GM12878 (cell line): ENCODE measurements around the gene PSMD13. TPM values are rescaled to one million over a fixed set of nuclear protein-coding genes. Genes with fewer than 3 reads are reported as not detected.
"Not testable (repeated sequence)": the region's sequence is repeated elsewhere in the genome, so short reads cannot be mapped to it uniquely, and the experiment has no call there.

Experiments used
- ATAC-seq: fragments of 200-7000 bp; cut with Tn5 transposase; 3 replicates; pipeline ENCODE4 v1.9.1; 2020; ENCODE audit warnings: mild to moderate bottlenecking, moderate library complexity
- BruUV-seq: library from RNA; stranded (reverse); fragments of 400-500 nt; replicated peaks from 2 replicates; lab custom pipeline; 2021; lab: Mats Ljungman, UMichigan
- CTCF ChIA-PET: fragments of 300-600 bp; sonication (Branson Sonifier 250); formaldehyde crosslinking; extraction: SDS; loops from one replicate; lab custom pipeline; 2021; ENCODE audit warnings: inconsistent platforms; lab: Yijun Ruan, JAX
- POLR2A ChIA-PET: fragments of 350-600 bp; formaldehyde crosslinking; extraction: SDS; loops from one replicate; lab custom pipeline; 2021; ENCODE audit warnings: inconsistent platforms; lab: Charles Lee
- RAD21 ChIA-PET: fragments of 300-600 bp; sonication (Branson Sonifier 250); formaldehyde crosslinking; loops from one replicate; lab custom pipeline; 2023; ENCODE audit warnings: antibody characterized with exemption; ENCODE audit not compliant: unreplicated experiment; lab: Charles Lee
- SMC1A ChIA-PET: fragments of 300-600 bp; sonication (Branson Sonifier 250); formaldehyde crosslinking; loops from one replicate; lab custom pipeline; 2023; ENCODE audit not compliant: unreplicated experiment, uncharacterized antibody; lab: Charles Lee
- DNase-seq: peaks from one replicate; pipeline ENCODE4 v3.0.0-alpha.2; 2011; ENCODE audit warnings: low read depth, low spot score
- FAIRE-seq: peaks from 3 replicates; lab custom pipeline; 2011; peaks lifted over from hg19 to GRCh38; lab: Jason Lieb, UNC
- H2AFZ ChIP-seq: 2 replicates; pipeline ENCODE4 v1.6.0; 2011; ENCODE audit warnings: low read depth, low read length, control low read depth; ENCODE audit not compliant: control insufficient read depth
- H3K27ac ChIP-seq: 2 replicates; pipeline ENCODE4 v1.5.1; 2011; ENCODE audit warnings: control low read depth; ENCODE audit not compliant: control insufficient read depth, insufficient read depth
- H3K27me3 ChIP-seq, 2 experiments: replicated peaks in 1 of 2; 2 replicates each; pipeline versions ENCODE4 v1.6.0 to v1.6.1; 2011; ENCODE audit warnings: low read length in 1 of 2; ENCODE audit not compliant: control insufficient read depth in 2 of 2, insufficient read depth in 2 of 2
- H3K36me3 ChIP-seq, 2 experiments: 2 replicates each; pipeline ENCODE4 v1.5.1; 2011; ENCODE audit warnings: low read length in 1 of 2; ENCODE audit not compliant: control insufficient read depth in 2 of 2, insufficient read depth in 2 of 2
- H3K4me1 ChIP-seq: 2 replicates; pipeline ENCODE4 v1.6.1; 2011; ENCODE audit warnings: mild to moderate bottlenecking, low read length, moderate library complexity, mixed read lengths; ENCODE audit not compliant: control insufficient read depth, insufficient read depth
- H3K4me2 ChIP-seq: 2 replicates; pipeline ENCODE4 v1.6.0; 2011; ENCODE audit warnings: control low read depth; ENCODE audit not compliant: control insufficient read depth, insufficient read depth
- H3K4me3 ChIP-seq: fragments of 200-600 bp; sonication (generic); 2 replicates; pipeline ENCODE4 v1.5.1; 2016
- H3K79me2 ChIP-seq: 2 replicates; pipeline ENCODE4 v1.6.0; 2011; ENCODE audit warnings: low read length; ENCODE audit not compliant: control insufficient read depth, insufficient read depth
- H3K9ac ChIP-seq: 2 replicates; pipeline ENCODE4 v1.8.0; 2011; ENCODE audit warnings: low read length, control low read depth, mixed read lengths; ENCODE audit not compliant: control insufficient read depth, insufficient read depth
- H3K9me3 ChIP-seq: replicated peaks from 3 replicates; pipeline ENCODE4 v1.5.1; 2011; ENCODE audit warnings: mild to moderate bottlenecking, low read length; ENCODE audit not compliant: control insufficient read depth, insufficient read depth
- H4K20me1 ChIP-seq: 2 replicates; pipeline ENCODE4 v1.6.0; 2011; ENCODE audit not compliant: control insufficient read depth, insufficient read depth
- CEBPZ ChIP-seq: fragments of 150-350 bp; IDR thresholded peaks from 2 replicates; pipeline ENCODE4 v1.6.1; 2016; ENCODE audit warnings: low read depth, low read length
- IKZF2 ChIP-seq, 2 experiments: fragments of 450-650 bp; IDR thresholded peaks; 2 replicates each; pipeline ENCODE4 v1.6.1; 2017; ENCODE audit warnings: mild to moderate bottlenecking in 2 of 2, moderate library complexity in 2 of 2
- JUND ChIP-seq: IDR thresholded peaks from 2 replicates; pipeline ENCODE4 v1.6.1; 2012; ENCODE audit warnings: low read depth, mild to moderate bottlenecking, low read length, improper control_type of control experiment, moderate library complexity
- MYC ChIP-seq: IDR thresholded peaks from 2 replicates; pipeline ENCODE4 v1.6.1; 2011; ENCODE audit warnings: mild to moderate bottlenecking, low read length, moderate library complexity, inconsistent platforms; ENCODE audit not compliant: insufficient read depth, insufficient replicate concordance, insufficient read length, severe bottlenecking
- NBN ChIP-seq: fragments of 450-650 bp; IDR thresholded peaks from 2 replicates; pipeline ENCODE4 v1.6.1; 2016
- POLR2AphosphoS2 ChIP-seq: IDR thresholded peaks from 2 replicates; pipeline ENCODE4 v1.6.1; 2011; ENCODE audit warnings: low read depth, mild to moderate bottlenecking, low read length, improper control_type of control experiment, moderate library complexity
- POLR2AphosphoS5 ChIP-seq: IDR thresholded peaks from 2 replicates; pipeline ENCODE4 v1.6.1; 2011; ENCODE audit warnings: mild to moderate bottlenecking, low read length, inconsistent platforms
- PRDM15 ChIP-seq: fragments of 450-650 bp; formaldehyde crosslinking; IDR thresholded peaks from 2 replicates; pipeline ENCODE4 v1.4.0; 2020; ENCODE audit warnings: mild to moderate bottlenecking, moderate library complexity
- SMC3 ChIP-seq: IDR thresholded peaks from 2 replicates; pipeline ENCODE4 v1.6.1; 2011; ENCODE audit warnings: low read length, improper control_type of control experiment, borderline replicate concordance
- SREBF2 ChIP-seq: IDR thresholded peaks from 2 replicates; pipeline ENCODE4 v1.6.1; 2012; ENCODE audit warnings: mild to moderate bottlenecking, low read length
- ZNF24 ChIP-seq: fragments of 450-650 bp; IDR thresholded peaks from 2 replicates; pipeline ENCODE4 v1.6.1; 2017; ENCODE audit warnings: antibody characterized with exemption, mild to moderate bottlenecking
- WGBS: methylation state at CpG from one replicate; pipeline ENCODE4 v1.1.6; 2016; ENCODE audit warnings: low lambda C conversion rate; ENCODE audit not compliant: insufficient replicate concordance, insufficient coverage; ENCODE audit errors: missing lambda C conversion rate; 5-methylcytosine and 5-hydroxymethylcytosine counted together
- in situ Hi-C: fragments of 300-500 bp; cut with MboI; formaldehyde crosslinking; loops from 9 replicates; pipeline ENCODE4 v1.14.3; 2018; ENCODE audit warnings: mixed read lengths
- intact Hi-C: fragments of 100-400 bp; cut with micrococcal nuclease; formaldehyde crosslinking; loops from one replicate; pipeline ENCODE4 v1.14.2; 2022; ENCODE audit not compliant: unreplicated experiment
- polyA plus RNA-seq, 11 experiments: library from polyadenylated mRNA; depleted of rRNA in 4 of 11; unstranded in 6 of 11; stranded (reverse) in 5 of 11; fragments of >200 nt; fragmentation: Nextera tagmentation in 4 of 11; fragmentation: Illumina TruSeq in 1 of 11; extraction: Ambion mirVana in 4 of 11; extraction: Trizol in 1 of 11; gene quantifications; 1 replicate in 1 of 11; 2 replicates in 10 of 11; pipeline versions ENCODE4 v1.2.1 to v1.2.3, GENCODE V29; 2011 to 2016; ENCODE audit warnings: inconsistent platforms in 2 of 11, missing spikeins in 2 of 11, low read depth in 1 of 11
- total RNA-seq, 4 experiments: library from RNA; depleted of rRNA in 3 of 4; stranded (reverse); fragments of >200 nt in 3 of 4; fragmentation: Illumina TruSeq in 1 of 4; extraction: Trizol in 1 of 4; gene quantifications; 2 replicates each; pipeline versions ENCODE4 v1.2.1 to v1.2.3, GENCODE V29; 2013 to 2021
- TF ChIP-seq, protein P1 (sequence below): fragments of 450-650 bp; IDR thresholded peaks from 2 replicates; pipeline ENCODE4 v1.6.1; 2016; ENCODE audit warnings: mild to moderate bottlenecking

PSMD13 gene
- total and polyA plus RNA-seq, 10 of the 15 experiments (the other 5 are each of a cell fraction or from before 2014, with no cell fraction given): 141 to 303 (median 177) TPM

DNA sequence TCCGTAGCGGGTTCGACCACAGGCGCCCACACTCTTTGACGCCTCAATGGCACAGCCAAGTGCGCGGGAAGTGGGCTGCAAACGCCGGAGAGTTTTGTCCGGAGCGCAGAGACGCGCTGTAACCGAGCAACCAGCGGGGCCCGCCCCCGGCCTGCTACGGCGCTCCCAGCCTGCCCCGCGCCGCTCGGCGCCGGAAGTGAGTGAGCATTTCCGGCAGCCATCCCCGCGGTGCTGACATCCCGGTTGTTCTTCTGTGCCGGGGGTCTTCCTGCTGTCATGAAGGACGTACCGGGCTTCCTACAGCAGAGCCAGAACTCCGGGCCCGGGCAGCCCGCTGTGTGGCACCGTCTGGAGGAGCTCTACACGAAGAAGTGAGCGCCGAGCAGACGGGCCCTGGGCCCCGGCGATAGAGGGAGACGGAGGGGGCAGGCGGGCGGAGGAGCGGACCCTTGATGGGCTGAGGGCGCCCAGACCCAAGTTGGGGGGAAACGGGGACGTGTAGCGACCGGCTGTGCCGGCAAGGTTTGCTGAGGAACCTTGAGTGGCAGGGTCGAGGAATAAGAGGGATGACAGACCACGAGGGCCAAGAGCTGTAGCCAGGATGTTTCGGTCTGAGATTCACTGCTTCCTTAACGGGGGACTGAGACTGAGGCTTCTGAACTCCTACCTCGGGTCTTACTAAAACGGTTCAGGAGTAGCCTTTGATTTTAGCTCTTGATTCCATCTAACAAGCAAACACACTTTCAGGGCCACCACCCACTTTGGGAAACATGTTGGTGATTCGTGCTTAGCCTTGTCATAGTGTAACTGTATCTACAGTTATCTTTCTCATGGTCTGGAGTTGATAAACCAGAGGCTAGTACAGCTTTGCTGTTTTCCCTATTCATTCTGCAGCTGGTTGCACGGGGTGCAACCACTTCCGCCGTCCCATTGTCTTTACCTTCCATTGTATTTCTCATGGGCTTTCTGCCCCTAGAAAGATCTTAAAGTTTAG is at the start of gene PSMD13 (continued):
- no peak for TF ChIP-seq CEBPZ
- TF ChIP-seq JUND: no peak
- TF ChIP-seq ZNF24: no peak
- no peak for TF ChIP-seq SMC3
- TF ChIP-seq POLR2AphosphoS5: peak; percentile 87
- TF ChIP-seq POLR2AphosphoS2: peak; percentile 67; the same call in 1 of the 2 replicates
- no peak for TF ChIP-seq MYC
- no peak for TF ChIP-seq SREBF2
- peak; percentile 3; the same call in 1 of the 2 replicates for TF ChIP-seq NBN
- TF ChIP-seq, protein P1, sequence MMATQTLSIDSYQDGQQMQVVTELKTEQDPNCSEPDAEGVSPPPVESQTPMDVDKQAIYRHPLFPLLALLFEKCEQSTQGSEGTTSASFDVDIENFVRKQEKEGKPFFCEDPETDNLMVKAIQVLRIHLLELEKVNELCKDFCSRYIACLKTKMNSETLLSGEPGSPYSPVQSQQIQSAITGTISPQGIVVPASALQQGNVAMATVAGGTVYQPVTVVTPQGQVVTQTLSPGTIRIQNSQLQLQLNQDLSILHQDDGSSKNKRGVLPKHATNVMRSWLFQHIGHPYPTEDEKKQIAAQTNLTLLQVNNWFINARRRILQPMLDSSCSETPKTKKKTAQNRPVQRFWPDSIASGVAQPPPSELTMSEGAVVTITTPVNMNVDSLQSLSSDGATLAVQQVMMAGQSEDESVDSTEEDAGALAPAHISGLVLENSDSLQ: peak; percentile 72
- TF ChIP-seq PRDM15 (CRISPR knock-in tag): no peak
- no peak for TF ChIP-seq IKZF2 (IDR thresholded peaks at IDR 0.05)

DNA sequence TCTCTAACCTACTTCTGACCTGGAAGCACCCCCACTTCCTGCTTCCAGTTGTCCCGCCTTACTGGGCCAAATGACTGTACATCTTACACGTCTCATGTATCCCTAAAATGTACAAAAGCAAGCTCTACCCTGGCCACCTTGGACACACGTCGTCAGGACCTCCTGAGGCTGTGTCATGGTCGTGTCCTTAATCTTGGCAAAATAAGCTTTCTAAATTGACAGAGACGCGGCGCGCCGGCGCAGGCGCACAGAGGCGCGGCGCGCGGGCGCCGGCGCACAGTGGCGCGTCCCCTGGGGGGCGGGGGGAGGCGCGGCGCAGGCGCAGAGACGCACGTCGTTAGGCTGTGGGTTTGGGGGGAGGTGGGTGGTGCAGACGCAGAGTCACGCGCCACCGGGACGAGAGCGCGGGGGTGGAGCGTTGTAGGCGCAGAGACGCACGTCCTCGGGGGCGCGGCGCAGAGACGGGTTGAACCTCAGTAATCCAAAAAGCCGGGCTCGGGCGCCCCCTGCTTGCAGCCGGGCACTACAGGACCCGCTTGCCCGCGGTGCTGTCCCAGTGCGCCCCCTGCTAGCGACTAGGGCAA is 47.5 kb upstream of the PSMD13 start:
- intact Hi-C loops, POLR2A ChIA-PET: not testable (repeated sequence)

More for the DNA sequence above, 47.5 kb upstream of the PSMD13 start:
- CTCF ChIA-PET, H3K9ac ChIP-seq, RAD21 ChIA-PET, H4K20me1 ChIP-seq, H3K4me2 ChIP-seq, H3K27ac ChIP-seq, H3K4me3 ChIP-seq, FAIRE-seq, H3K27me3 ChIP-seq, DNase-seq, BruUV-seq, H3K9me3 ChIP-seq, H3K4me1 ChIP-seq, ATAC-seq, H2AFZ ChIP-seq, SMC1A ChIA-PET, in situ Hi-C loops, H3K79me2 ChIP-seq, H3K36me3 ChIP-seq: not testable (repeated sequence)
- WGBS: 95% methylated on average over 43 of the region's 55 CpGs
